DMS53 treated with DMSO at 0.1 percent for 48 hours (cell line): ENCODE measurements around the gene CDC25B.
"Not testable (repeated sequence)": the region's sequence is repeated elsewhere in the genome, so short reads cannot be mapped to it uniquely, and the experiment has no call there.

Source experiments
- DNase-seq: peaks from one replicate; lab custom pipeline; 2025; ENCODE audit not compliant: unreplicated experiment; lab: John Stamatoyannopoulos, UW

The CDC25B gene

DNA sequence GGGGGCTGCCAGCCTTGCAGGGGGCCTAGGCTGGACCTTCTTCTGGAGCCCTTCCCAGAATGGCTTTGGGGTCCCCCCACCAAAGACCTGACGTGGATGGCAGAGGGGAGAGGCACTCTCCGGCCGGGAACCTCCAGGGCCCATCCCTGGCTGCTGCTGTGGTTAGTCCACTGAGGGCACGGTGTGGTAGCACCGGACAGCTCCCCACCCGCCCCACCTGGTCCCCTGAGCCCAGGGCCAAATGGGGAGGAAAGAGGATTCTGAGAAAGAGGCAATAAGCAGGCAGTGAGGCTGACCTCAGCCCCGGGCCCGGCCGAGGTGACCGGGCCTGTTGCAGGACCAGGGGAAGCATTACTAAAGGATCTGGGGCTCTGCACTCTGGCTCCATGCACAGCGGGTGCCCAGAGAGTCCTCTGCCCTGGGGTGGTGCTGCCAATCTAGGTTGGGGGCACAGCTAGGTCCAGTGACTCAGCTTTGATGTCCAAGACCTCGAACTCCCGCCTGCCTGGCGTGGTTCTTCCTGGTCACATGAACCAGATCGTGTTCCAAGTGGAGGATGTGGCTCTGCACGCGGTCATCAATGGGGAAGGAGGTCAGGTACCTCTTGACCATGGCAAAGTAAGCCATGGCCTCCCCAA, 11.8 kb upstream of the CDC25B start:
- no peak for DNase-seq

DNA sequence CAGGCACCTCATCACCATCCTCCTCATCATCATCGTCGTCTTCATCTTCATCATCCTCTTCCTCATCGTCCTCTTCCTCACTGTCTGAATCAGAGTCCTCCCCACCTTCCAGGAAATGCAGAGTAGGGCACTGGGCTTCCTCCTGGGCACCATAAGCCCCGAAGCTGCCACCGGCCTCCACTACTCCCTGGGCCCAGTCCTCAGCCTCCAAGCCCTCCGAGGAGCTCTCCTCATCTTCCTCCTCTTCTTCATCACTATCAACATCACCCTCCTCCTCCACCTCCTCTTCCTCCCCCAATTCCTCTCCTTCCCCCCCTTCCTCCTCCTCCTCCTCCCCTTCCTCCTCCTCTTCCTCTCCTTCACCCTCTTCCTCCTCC, 11.3 kb upstream of the CDC25B start:
- DNase-seq = no peak

DNA sequence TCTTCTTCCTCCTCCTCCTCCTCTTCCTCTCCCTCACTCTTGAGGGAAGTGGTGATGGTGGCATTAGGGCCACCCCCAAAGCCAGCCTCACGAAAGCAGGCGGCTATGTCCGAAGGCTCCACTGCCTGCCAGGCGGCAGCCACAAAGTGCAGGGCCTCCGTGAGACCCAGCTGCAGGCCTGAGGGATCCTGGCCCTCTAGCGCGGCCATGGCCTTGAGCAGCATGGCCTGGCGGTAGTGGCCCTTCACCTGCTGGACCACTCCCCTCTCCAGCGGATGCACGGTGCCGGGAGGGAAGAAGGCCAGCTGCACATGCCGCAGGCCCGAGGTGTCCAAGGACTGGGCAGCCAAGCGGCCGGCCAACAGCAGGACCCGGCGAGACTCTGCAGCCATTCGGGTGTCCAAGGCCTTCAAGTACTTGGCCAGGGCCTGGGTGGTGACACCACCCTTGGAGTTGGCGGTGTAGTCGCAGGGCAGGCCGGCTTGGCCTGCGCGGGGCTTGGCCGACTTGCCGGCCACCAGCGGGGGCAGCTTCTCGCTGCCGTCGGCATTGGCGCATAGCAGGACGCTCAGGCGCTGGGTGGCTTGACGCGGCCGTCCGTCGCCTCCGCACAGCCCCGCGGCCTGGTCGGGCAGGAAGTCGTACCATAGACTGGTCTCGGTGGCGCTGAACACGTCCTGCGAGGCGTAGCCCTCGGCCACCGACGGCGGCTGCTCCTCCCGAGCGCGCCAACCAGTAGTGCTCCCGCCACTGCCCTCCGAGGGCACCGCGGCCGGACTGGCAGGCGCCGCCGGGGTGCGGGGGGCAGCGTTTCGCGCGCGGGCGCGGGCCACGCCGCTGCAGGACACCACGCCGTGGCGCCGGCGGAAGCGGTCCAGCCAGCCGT, 10.6 kb upstream of the CDC25B start:
- no peak for DNase-seq

DNA sequence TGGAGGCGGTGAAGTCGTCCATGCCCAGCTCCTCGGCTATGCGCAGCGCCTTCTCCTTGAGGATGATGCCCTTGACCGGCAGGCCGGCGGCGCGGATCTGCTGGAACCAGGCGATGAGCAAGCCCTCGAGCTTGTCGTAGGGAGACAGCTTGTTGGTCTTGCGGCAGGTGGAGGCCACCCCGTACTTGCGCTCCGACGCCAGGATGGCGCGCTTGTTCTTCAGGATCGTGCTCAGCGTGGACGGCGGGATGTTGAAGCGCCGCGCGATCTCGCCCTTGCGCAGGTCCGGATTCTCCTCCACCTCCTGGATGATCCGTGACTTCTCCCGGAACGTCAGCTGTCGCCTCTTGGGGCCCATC, 10.0 kb upstream of the CDC25B start:
- DNase-seq = no peak

GRCh38 chr20:3786665-3787323, 9.3 kb upstream of the CDC25B start, which contains the start of gene CENPB:
Gene CENPB (minus strand): TSS chr20:3786740. CDS start chr20:3786483, 257 bp downstream.
- peak; percentile 77 for DNase-seq

GRCh38 chr20:3787324-3788014, 8.6 kb upstream of the CDC25B start:
- no peak for DNase-seq

- DNase-seq = no peak
Observed at GRCh38 chr20:3788685-3789155, 7.4 kb upstream of the CDC25B start.

- DNase-seq = not testable (repeated sequence)
Observed at GRCh38 chr20:3789201-3789600, 6.9 kb upstream of the CDC25B start.

DNA sequence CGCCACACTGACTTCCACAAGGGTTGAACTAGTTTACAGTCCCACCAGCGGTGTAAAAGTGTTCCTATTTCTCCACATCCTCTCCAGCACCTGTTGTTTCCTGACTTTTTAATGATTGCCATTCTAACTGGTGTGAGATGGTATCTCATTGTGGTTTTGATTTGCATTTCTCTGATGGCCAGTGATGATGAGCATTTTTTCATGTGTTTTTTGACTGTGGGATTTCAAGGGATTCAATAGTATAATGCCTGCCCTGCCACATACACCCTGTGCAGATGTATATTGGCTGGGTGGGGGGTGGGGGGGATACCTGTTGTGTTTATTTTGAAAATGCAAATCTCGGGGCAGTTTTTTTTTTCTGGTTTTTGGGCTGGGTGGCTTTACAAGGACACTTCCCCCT, 1.9 kb upstream of the CDC25B start:
- not testable (repeated sequence) for DNase-seq

DNA sequence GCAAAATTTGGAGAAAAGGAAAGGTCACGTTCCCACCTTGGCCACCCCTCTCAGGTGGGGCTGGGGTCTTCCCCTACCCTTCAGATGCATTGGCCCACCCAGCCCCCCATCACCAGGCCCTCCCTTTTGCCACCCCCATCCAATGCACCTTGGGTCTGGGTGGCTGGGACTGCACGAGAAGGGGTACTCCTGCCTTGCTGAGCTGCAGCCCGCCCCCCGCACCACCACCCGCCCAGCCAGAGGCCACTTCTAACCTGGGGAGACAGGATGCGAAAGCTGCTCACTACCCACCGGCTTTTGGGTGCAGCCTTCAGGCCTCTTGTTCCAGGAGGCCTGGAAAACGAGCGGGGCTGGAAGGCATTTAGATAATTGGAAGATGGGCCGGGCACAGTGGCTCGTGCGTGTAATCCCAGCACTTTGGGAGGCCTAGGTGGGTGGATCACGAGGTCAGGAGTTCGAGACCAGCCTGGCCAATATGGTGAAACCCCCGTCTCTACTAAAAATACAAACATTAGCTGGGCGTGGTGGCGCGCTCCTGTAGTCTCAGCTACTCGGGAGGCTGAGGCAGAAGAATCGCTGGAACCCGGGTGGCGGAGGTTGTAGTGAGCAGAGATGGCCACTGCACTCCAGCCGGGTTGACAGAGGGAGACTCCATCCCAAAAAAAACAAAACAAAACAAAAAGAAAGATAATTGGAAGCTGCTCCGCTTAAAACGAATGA, 1.2 kb upstream of the CDC25B start:
- no peak for DNase-seq

DNA sequence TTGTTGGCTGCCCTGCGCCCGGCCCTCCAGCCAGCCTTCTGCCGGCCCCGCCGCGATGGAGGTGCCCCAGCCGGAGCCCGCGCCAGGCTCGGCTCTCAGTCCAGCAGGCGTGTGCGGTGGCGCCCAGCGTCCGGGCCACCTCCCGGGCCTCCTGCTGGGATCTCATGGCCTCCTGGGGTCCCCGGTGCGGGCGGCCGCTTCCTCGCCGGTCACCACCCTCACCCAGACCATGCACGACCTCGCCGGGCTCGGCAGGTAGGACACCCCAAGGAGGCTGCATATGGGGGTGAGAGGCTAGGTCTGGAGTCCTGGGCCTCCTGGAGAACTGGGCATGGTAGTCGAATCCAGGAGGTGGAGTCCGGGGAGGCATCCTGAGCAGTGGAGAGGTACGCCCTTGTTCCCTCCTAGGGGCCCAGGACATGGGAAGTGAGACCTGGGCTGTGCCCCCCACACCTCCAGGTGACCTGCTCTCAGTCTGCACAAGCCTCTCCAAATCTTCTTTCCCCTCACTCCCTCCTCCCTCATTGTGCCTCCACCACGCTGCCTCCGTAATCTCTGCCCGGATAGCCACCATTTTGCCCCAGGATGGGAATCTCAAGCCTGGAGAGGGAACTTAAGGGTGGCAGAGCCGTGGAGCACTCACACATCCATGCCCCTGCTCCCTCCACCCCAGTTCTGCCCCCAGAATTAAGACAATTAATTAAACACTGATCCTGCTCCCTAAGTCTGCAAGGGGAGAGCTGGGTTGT, 541 bp downstream of the CDC25B start:
- no peak for DNase-seq

GRCh38 chr20:3797226-3797545, 1.1 kb downstream of the CDC25B start:
- DNase-seq = no peak

DNA sequence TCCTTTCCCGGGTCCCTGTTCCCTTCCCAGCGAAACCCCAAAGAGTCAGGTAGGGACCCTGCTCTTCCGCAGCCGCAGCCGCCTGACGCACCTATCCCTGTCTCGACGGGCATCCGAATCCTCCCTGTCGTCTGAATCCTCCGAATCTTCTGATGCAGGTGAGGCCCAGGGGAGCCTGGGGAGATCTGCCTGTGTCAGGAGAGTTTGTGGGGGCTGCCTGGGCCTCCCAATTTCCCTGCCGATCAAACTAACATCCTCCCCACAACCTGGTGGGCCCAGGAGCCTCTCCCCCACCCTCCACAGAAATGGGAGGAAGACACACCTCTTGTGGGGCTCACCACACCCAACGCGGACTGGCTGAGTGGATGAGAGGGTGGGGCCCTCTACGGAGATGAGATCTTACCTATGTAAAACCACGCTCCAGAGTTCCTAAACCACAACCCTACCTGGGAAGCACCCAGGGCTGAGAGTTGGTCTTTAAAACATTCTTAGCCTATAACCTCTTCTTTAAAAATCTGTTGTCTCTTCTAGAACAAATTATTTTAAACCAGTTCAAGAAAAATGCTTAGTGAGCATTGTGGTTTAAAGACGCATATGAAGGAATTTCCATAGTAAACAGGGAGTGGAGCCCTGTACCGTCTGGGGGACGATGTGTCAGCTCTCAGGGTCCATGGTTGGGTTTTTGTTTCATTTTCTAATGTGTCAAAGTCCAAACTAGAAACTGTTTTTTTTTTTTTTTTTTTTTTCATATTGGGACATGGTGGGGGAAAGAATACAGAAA, 1.7 kb downstream of the CDC25B start:
- DNase-seq = no peak

DNA sequence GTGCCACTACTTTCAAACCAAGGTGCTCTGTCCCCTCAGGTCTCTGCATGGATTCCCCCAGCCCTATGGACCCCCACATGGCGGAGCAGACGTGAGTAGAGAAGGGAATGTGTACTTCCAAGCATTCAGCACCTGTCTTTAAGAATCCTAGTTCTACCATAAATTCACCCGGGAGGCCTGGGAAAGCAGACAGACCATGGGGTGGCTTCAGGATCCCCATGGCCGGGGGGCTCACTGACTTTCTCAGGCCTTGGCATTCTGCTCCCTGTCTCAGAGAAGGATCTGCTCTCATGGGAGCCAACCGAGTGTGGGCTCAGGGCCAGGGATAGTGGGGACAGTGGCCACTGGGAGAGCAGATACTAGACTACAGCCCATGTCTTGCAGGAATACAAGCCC, 2.3 kb downstream of the CDC25B start:
- no peak for DNase-seq

DNA sequence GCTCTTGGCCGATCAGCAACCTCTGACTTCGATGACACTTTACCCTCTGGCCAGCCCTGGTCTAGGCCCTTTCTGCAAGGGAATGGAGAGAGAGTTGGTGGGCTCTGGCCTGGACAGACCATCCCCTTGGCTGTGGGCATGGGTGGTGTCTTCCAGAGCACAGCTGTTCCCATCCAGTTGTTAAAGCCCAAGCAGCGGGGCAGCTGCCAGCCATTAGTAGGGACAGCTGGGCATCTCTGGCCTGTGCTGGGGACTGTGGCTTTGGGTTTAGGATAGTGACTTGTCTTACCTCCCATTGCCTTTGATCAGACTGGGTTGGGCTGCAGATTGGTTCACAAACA, 2.8 kb downstream of the CDC25B start:
- no peak for DNase-seq

DNA sequence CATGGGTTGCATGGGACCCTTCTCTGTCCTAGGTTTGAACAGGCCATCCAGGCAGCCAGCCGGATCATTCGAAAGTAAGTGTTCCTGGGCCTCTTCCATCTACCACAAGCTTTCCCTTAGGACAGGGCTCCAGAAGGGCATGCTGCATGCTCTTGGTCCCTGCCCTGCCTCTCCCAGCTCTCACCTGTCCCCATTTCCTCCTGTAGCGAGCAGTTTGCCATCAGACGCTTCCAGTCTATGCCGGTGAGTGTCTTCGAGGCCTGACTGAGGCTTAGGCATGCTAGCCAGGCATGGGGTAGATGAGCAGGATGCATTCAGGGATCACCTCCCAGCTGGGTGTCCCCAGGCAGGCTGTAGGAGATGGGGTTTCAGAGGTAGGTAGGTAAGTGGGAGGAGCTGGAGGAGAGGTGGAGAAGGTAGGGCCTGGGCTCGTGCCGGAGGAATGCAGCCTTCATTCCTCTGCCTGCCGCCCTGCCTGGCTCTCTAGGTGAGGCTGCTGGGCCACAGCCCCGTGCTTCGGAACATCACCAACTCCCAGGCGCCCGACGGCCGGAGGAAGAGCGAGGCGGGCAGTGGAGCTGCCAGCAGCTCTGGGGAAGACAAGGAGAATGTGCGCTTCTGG, 4.3 kb downstream of the CDC25B start:
- DNase-seq = peak; percentile 33

- no peak for DNase-seq
Observed at GRCh38 chr20:3800878-3801260, 4.8 kb downstream of the CDC25B start.

- DNase-seq = no peak
Observed at GRCh38 chr20:3801299-3801698, 5.2 kb downstream of the CDC25B start.

GRCh38 chr20:3801846-3802245, 5.7 kb downstream of the CDC25B start:
- DNase-seq = no peak
